Measurements from ENCODE around the gene WDFY2. TPM values are rescaled to one million over a fixed set of nuclear protein-coding genes. Genes with fewer than 3 reads are reported as not detected.

WDFY2 gene
- total RNA-seq, 4 donors from 2014 or later: 12.9 to 23.2 (median 17.1) TPM

- Histone ChIP-seq H3K36me3 (peaks cover 0 to 1% (median 0%) of the 10 kb centered on the region in 3 donors), H3K4me3 (peak overlapping the region; percentile 65 to 95 (median 68)), H3K27me3 (no peaks in the 10 kb centered on the region), H3K9me3 (no peaks in the 10 kb centered on the region), H3K27ac (peak overlapping the region; percentile 96 to 100 (median 98)), H3K4me1 (peaks cover 6 to 55% (median 24%) of the 10 kb centered on the region in 4 donors)
- peak in 1 of 2 donors; percentile 48 for DNase-seq (ENCODE audit: low spot score in 2 of 2)
- WGBS, 2 donors: 17% methylated on average over 26 to 31 of the region's 31 CpGs
- TF ChIP-seq POLR2A (IDR thresholded peaks at IDR 0.05) (no peak), CTCF (IDR thresholded peaks at IDR 0.05) (no peak), EP300 (IDR thresholded peaks at IDR 0.05) (no peak)
Measured at GRCh38 chr13:51804295-51805172, 220.3 kb downstream of the WDFY2 start.

- TF ChIP-seq POLR2A (IDR thresholded peaks at IDR 0.05) (no peak), EP300 (IDR thresholded peaks at IDR 0.05) (no peak), CTCF (IDR thresholded peaks at IDR 0.05) (no peak)
- H3K4me1 ChIP-seq: peaks cover 6 to 51% (median 23%) of the 10 kb centered on the region in 4 donors
- 87 to 88% methylated on average over 4 of the region's 4 CpGs for WGBS, 2 donors
- no peaks in the 10 kb centered on the region for H3K27me3 ChIP-seq
- no peaks in the 10 kb centered on the region for H3K9me3 ChIP-seq
- peak overlapping the region; percentile 96 to 100 (median 98) for H3K27ac ChIP-seq
- no peak for DNase-seq (ENCODE audit: low spot score in 2 of 2)
- H3K36me3 ChIP-seq: no peaks in the 10 kb centered on the region
- H3K4me3 ChIP-seq: peak overlapping the region in 1 of 4 donors; percentile 66
Measured at GRCh38 chr13:51805313-51805712, 221.1 kb downstream of the WDFY2 start.

GRCh38 chr13:51805925-51806324 is 221.7 kb downstream of the WDFY2 start:
- H3K9me3 ChIP-seq: no peaks in the 10 kb centered on the region
- H3K36me3 ChIP-seq: no peaks in the 10 kb centered on the region
- peak overlapping the region in 2 of 4 donors; percentile 96 for H3K27ac ChIP-seq
- H3K4me1 ChIP-seq: peaks cover 6 to 45% (median 20%) of the 10 kb centered on the region in 4 donors
- no peak for DNase-seq (ENCODE audit: low spot score in 2 of 2)
- no peak overlapping the region for H3K4me3 ChIP-seq
- H3K27me3 ChIP-seq: no peaks in the 10 kb centered on the region
- no peak for TF ChIP-seq EP300 (IDR thresholded peaks at IDR 0.05)
- WGBS, 2 donors: 84 to 91% methylated on average over 2 of the region's 2 CpGs

- Histone ChIP-seq H3K27me3 (no peaks in the 10 kb centered on the region), H3K9me3 (no peaks in the 10 kb centered on the region), H3K27ac (no peak overlapping the region), H3K4me1 (peaks cover 6 to 39% (median 15%) of the 10 kb centered on the region in 4 donors), H3K36me3 (no peaks in the 10 kb centered on the region), H3K4me3 (no peak overlapping the region)
- WGBS, 2 donors: 45 to 56% methylated on average over 2 of the region's 2 CpGs
- DNase-seq (ENCODE audit: low spot score in 2 of 2): peak in 1 of 2 donors; percentile 50
- TF ChIP-seq EP300 (IDR thresholded peaks at IDR 0.05) (no peak), CTCF (IDR thresholded peaks at IDR 0.05) (no peak), POLR2A (IDR thresholded peaks at IDR 0.05) (no peak)
Measured at GRCh38 chr13:51806566-51806965, 222.3 kb downstream of the WDFY2 start.

DNA sequence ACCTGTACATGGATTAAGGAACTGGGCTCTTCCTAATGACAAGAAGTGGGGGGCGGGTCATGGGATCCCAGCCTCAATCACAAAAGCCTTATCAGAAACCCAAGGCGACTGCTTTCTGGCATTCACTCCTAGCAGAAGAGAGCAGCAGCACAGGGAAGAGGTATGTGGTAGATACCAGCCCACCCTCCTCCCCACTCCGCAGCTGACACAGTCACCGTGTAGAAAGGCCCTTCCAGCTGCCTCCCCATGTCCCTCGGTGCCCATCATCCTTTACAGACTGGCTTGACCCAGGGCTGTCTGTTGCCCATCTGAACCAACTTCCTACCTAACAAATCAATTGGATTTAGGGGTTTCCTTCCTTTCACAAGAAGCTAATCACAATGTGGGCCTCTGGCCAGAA is 222.8 kb downstream of the WDFY2 start:
- Histone ChIP-seq H3K4me1 (peaks cover 6 to 34% (median 11%) of the 10 kb centered on the region in 4 donors), H3K36me3 (no peaks in the 10 kb centered on the region), H3K27me3 (no peaks in the 10 kb centered on the region), H3K4me3 (no peak overlapping the region), H3K9me3 (no peaks in the 10 kb centered on the region), H3K27ac (no peak overlapping the region)
- TF ChIP-seq CTCF (IDR thresholded peaks at IDR 0.05) (no peak), POLR2A (IDR thresholded peaks at IDR 0.05) (no peak), EP300 (IDR thresholded peaks at IDR 0.05) (no peak)
- WGBS, 2 donors: 66 to 75% methylated on average over 5 of the region's 5 CpGs
- DNase-seq (ENCODE audit: low spot score in 2 of 2): no peak

All from tibial nerve (tissue), 4 donors.